ENCODE measurements around the gene ANKRA2.
A peak's percentile ranks its signal among the peaks of the same experiment; 100 is the strongest.

ANKRA2 gene

DNA sequence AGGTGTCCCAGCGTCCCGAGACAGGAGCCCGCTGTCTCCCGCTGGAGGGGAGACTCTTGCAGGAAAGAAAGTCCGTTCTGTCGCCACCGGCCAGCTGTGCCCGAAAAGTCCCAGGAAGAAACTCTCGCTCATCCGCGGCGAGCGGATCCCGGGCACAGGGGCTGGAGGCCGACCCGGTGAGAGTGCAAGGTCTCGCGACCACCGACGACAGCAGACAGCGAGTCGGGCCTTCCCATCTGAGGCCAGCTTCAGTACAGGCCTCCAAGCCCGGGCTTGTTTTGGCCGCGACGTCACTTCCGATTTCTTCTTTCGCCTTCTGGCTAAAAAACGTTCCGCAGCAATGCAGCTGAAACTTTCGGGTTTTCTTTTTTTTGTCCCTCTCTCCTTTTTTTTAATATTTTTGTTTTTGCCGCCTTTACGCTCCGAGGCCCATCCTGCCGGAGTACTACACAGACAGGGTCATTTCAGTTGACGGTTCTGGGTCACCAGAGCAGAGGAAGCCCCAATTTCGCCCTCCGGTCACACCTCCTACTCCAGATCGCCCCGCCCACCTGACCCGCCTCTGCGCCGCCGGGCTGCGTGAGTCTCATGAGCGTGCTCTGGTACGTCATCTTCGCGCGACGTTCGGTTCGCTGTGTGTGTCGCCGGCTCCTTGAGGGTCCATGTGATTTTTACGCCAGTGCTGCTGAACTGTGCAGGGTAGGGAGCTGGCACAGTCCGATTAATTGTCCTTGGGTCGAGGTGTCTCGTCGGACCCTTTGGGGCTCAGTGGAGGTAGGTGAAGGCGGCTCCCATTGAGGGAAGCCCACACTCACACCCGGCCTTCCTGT, at the start of gene ANKRA2, which contains the start of gene UTP15:
ANKRA2 (minus strand) TSS at position 501 of the 830 bp plus-strand sequence. CDS start 2,758 bp downstream, outside the sequence.
UTP15 (plus strand) TSS at position 605 of the 830 bp plus-strand sequence. CDS start 1,602 bp downstream, outside the sequence.
- peak; percentile 97 for DNase-seq (ENCODE audit: low spot score)

- DNase-seq (ENCODE audit: low spot score) = no peak
These were observed 49.6 kb upstream of the ANKRA2 start for GRCh38 chr5:73615085-73615484.

DNA sequence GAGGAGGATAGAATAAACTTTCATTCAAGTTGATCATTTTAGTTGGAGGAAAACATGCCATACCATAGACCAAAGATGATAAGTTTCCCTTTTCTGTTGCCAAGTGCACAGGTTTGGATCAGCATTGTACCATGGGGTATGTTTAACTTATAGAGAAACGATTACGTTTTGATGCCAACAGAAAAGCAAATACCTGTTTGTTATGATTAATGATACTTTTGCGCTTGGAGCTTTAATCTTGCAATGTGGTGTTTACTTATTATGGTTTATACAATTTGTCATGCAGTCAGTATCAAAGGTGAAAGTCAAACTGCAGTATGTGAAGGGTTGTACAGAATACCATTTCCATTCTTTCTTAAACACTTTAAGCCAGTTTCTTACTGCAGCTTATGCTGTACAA, 47.4 kb upstream of the ANKRA2 start:
- no peak for DNase-seq (ENCODE audit: low spot score)

- no peak for DNase-seq (ENCODE audit: low spot score)
These were observed 41.8 kb upstream of the ANKRA2 start for GRCh38 chr5:73607228-73607627.

DNA sequence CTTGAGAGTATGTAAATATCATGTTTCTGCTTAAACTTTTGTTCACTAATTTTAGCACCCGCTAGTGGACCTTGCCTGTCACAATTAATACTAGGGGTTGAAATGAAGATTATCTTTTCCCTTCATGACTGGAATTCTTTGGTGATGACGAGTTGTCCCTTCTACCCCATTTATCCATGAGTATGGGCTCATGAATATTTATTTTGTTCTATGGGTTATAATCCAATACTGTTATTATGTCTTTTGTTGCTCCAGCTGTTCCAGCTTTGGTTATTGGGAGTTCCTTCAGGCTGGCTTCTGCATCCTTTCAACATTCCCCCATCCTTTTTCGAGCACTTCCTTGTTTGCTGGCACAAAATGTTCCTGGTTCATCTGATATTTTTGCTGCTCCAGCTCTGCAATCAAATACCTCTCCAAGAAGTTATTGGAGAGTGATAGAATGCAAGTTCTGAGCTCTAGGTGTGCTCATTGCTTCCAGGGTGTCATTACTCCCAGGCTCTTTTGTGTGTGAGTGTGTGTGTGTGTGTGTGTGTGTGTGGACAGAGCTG, 40.8 kb upstream of the ANKRA2 start:
- no peak for DNase-seq (ENCODE audit: low spot score)

- no peak for DNase-seq (ENCODE audit: low spot score)
These were observed 40.0 kb upstream of the ANKRA2 start for GRCh38 chr5:73605223-73606087.

- DNase-seq (ENCODE audit: low spot score) = no peak
These were observed 38.6 kb upstream of the ANKRA2 start for GRCh38 chr5:73603998-73604397.

- DNase-seq (ENCODE audit: low spot score) = no peak
These were observed 33.9 kb upstream of the ANKRA2 start for GRCh38 chr5:73599380-73599779.

GRCh38 chr5:73596705-73597328, 31.4 kb upstream of the ANKRA2 start:
- DNase-seq (ENCODE audit: low spot score) = no peak

- DNase-seq (ENCODE audit: low spot score) = no peak
These were observed 27.1 kb upstream of the ANKRA2 start for GRCh38 chr5:73592551-73592950.

GRCh38 chr5:73591698-73592501, 26.5 kb upstream of the ANKRA2 start:
- no peak for DNase-seq (ENCODE audit: low spot score)

DNA sequence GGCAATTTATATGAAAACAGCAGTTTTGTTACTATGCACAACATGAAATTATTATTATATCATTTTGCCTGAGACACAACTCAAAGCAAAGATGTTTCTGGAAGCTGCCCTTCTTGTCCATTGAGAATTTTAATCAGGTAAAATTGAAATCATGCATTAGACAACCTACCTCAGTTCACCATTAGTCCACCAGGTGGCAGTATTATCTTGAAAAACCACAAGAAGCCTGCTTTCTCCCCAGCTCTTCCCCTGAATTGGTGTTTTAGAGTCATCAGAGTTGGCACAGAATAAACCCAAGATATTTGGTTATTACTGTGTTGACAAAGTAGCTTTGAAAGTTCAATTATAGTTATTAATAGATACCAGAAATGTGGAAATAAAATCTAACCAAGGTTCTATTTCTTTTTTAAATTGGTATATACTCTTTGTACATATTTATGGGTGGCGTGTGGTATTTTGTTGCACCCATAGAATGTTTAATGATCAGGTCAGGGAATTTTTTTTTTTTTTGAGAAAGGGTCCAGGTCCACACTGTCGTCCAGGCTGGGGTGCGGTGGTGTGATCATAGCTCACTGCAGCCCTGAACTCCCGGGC, 25.8 kb upstream of the ANKRA2 start:
- DNase-seq (ENCODE audit: low spot score) = peak; percentile 82

DNA sequence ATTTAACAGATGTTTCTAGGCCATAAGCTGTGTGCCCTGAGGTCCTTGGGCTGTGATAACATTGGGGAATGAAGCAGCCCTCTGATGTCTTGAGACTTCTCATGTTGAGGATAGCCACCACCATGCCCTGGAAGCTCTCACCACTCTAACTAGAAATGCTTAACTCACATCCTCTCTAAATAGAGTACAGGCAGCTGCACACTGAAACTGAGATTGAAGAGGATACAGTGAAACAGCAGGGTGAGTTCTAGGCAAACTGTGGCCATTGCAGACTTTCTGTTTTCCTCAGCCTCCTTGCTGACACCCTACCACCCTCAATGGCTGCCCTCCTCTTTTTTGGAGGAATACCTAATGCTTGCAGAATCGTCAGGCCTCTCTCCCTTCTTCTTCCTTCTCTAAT, 22.5 kb upstream of the ANKRA2 start:
- DNase-seq (ENCODE audit: low spot score) = no peak

DNA sequence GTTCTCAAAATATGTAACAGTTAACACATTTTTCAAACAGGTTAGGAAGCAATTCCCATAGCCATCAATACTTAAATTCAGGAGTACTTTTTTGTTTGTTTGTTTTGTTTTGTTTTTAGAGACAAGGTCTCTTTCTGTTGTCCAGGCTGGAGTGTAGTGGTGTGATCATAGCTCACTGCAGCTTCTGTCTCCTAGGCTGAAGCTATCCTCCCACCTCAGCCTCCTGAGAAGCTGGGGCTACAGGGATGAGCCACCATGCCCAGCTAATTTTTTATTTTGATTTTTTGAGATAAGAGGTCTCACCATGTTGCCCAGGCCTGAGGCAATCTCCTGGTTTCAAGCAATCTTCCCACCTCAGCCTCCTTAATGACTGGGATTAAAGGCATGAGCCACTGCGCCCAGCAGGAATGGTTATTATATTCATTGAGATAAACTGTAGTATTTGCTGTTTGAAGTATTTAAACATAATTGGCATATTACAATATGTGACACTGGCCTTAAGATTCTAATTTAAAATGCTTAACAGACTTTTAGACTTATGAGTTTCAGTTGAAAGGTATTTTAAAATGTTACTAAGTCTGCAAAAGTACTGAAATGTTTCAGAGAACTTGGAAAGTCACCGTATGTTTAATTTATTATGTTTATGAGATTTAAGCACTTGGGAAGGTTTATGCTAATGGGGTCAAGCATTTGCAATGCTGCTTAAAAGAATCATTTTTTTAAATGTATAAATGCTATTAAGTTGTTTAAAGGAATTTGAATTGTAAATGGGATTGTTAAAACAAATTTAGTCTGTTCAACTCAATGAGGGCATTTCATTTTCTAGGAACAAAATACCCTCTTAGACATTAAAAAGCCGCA, 17.1 kb upstream of the ANKRA2 start:
- DNase-seq (ENCODE audit: low spot score) = no peak

- DNase-seq (ENCODE audit: low spot score) = no peak
These were observed 619 bp upstream of the ANKRA2 start for GRCh38 chr5:73565969-73566547.

- DNase-seq (ENCODE audit: low spot score) = no peak
These were observed 764 bp downstream of the ANKRA2 start for GRCh38 chr5:73564675-73565074.

- no peak for DNase-seq (ENCODE audit: low spot score)
These were observed 1.4 kb downstream of the ANKRA2 start for GRCh38 chr5:73564018-73564417.

GRCh38 chr5:73558950-73559349, 6.5 kb downstream of the ANKRA2 start:
- no peak for DNase-seq (ENCODE audit: low spot score)

GRCh38 chr5:73552642-73553041, 12.8 kb downstream of the ANKRA2 start:
- no peak for DNase-seq (ENCODE audit: low spot score)

- no peak for DNase-seq (ENCODE audit: low spot score)
These were observed 15.4 kb downstream of the ANKRA2 start for GRCh38 chr5:73550016-73550415.

All from AG08395 (cell line).